ENCODE measurements around the gene DTX3. TPM values are rescaled to one million over a fixed set of nuclear protein-coding genes. Genes with fewer than 3 reads are reported as not detected.

Gene DTX3
- total RNA-seq, 4 donors from 2014 or later, result 4.2 to 15.7 (median 11.5) TPM

DNA sequence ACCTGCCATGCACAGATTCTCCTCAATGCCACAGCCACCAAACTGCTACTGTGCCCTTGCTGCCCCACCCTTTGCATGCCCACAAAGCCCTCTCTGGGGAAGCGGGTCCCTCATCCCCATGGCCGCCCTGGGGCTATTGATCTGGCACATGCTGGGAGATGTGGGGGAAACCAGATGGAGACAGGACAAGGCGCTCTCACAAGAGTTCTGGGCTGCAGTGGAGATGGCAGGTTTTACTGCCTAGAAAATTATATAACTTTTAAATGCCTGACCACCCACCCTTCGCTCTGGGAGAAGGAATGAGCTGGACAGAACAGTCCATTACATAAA lies 24.2 kb upstream of the DTX3 start:
- Histone ChIP-seq H3K4me1 (no peaks in the 10 kb centered on the region), H3K4me3 (no peak overlapping the region), H3K9me3 (no peaks in the 10 kb centered on the region), H3K27me3 (no peaks in the 10 kb centered on the region), H3K36me3 (no peaks in the 10 kb centered on the region), H3K27ac (no peak overlapping the region)
- TF ChIP-seq, protein P1, sequence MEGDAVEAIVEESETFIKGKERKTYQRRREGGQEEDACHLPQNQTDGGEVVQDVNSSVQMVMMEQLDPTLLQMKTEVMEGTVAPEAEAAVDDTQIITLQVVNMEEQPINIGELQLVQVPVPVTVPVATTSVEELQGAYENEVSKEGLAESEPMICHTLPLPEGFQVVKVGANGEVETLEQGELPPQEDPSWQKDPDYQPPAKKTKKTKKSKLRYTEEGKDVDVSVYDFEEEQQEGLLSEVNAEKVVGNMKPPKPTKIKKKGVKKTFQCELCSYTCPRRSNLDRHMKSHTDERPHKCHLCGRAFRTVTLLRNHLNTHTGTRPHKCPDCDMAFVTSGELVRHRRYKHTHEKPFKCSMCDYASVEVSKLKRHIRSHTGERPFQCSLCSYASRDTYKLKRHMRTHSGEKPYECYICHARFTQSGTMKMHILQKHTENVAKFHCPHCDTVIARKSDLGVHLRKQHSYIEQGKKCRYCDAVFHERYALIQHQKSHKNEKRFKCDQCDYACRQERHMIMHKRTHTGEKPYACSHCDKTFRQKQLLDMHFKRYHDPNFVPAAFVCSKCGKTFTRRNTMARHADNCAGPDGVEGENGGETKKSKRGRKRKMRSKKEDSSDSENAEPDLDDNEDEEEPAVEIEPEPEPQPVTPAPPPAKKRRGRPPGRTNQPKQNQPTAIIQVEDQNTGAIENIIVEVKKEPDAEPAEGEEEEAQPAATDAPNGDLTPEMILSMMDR (IDR thresholded peaks at IDR 0.05), result no peak
- no peak for TF ChIP-seq POLR2A (IDR thresholded peaks at IDR 0.05)
- no peak for DNase-seq

GRCh38 chr12:57581802-57582201 lies 22.8 kb upstream of the DTX3 start:
- Histone ChIP-seq H3K36me3 (no peaks in the 10 kb centered on the region), H3K9me3 (no peaks in the 10 kb centered on the region), H3K27ac (no peak overlapping the region), H3K4me1 (no peaks in the 10 kb centered on the region), H3K4me3 (no peak overlapping the region), H3K27me3 (no peaks in the 10 kb centered on the region)
- DNase-seq, result no peak
- no peak for TF ChIP-seq POLR2A (IDR thresholded peaks at IDR 0.05)
- TF ChIP-seq, protein P1 (IDR thresholded peaks at IDR 0.05), result no peak

GRCh38 chr12:57582440-57582839 lies 22.2 kb upstream of the DTX3 start:
- Histone ChIP-seq H3K27ac (no peak overlapping the region), H3K4me3 (no peak overlapping the region), H3K27me3 (no peaks in the 10 kb centered on the region), H3K9me3 (no peaks in the 10 kb centered on the region), H3K36me3 (no peaks in the 10 kb centered on the region), H3K4me1 (no peaks in the 10 kb centered on the region)
- DNase-seq, result no peak
- TF ChIP-seq, protein P1 (IDR thresholded peaks at IDR 0.05), result no peak
- TF ChIP-seq POLR2A (IDR thresholded peaks at IDR 0.05), result no peak

DNA sequence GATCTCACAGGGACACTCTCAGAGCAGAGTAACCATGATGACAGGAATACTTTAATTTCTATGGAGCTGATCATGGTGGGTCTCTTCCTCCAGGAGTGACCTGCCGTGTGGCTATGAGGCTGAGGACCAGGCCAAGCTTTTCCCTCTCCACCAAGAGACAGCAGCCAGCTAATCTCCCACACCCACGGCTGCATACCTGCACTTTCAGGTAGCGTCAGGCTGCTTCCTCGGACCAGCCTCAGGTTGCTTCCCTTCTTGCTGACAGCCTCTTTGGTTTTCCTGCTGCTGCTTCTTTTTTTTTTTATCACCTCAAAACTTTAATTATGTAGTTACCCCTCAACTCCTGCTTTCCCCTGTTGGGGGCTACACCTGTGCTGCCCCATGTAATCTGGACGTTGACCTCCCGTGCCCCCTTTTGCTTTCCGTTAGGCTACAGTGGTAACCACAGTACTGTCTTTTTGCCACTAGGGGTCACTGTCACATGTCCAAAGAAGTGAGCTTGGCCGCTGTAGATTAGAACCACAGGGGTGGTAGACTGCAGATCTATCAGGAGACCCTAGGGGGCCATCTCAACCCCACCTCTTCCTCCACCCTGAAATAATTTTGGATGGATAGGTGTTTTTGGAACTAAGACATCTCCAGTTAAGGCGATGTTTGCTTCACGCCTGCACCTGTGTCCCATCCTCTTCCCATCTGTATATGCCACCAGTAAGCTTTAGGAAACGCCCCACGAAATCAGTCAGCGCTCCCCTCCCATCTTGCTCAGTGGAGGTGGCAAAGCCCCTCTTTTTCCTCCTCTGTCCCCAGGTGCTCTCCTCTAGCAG lies 21.4 kb upstream of the DTX3 start:
- H3K27me3 ChIP-seq, result no peaks in the 10 kb centered on the region
- no peak for TF ChIP-seq POLR2A (IDR thresholded peaks at IDR 0.05)
- TF ChIP-seq, protein P1 (IDR thresholded peaks at IDR 0.05), result peak; percentile 91 to 97 (median 94)
- H3K27ac ChIP-seq, result no peak overlapping the region
- H3K36me3 ChIP-seq, result no peaks in the 10 kb centered on the region
- H3K4me1 ChIP-seq, result no peaks in the 10 kb centered on the region
- no peaks in the 10 kb centered on the region for H3K9me3 ChIP-seq
- H3K4me3 ChIP-seq, result no peak overlapping the region
- peak in 2 of 3 donors; percentile 72 to 87 for DNase-seq

- H3K4me1 ChIP-seq, result no peaks in the 10 kb centered on the region
- H3K36me3 ChIP-seq, result no peaks in the 10 kb centered on the region
- no peaks in the 10 kb centered on the region for H3K9me3 ChIP-seq
- no peak for TF ChIP-seq POLR2A (IDR thresholded peaks at IDR 0.05)
- TF ChIP-seq, protein P1 (IDR thresholded peaks at IDR 0.05), result no peak
- no peak for DNase-seq
- H3K27ac ChIP-seq, result no peak overlapping the region
- H3K27me3 ChIP-seq, result no peaks in the 10 kb centered on the region
- H3K4me3 ChIP-seq, result no peak overlapping the region
Measured at GRCh38 chr12:57584050-57584449, 20.6 kb upstream of the DTX3 start.
